Measurements from ENCODE around the gene H1-8.

Gene H1-8

DNA sequence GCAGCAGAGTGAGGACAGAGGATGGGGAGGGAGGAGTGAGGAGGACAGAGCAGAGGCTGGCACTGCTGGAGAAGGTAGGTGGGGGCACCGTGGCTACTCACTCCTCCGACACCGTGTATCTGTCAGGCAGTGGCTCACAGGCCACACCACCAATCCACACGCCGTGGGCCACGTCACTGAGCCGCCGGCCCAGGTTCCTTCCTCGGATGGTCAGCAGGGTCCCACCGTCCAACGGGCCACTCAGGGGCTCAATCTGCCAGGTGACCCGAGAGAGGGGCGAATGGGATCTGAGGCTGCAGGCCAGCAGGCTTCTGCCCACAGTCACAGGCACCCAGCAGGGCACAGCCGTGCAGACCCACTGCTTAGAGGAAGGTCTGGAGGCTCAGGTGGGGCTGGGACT, 30.5 kb downstream of the H1-8 start:
- DNase-seq, result no peak

DNA sequence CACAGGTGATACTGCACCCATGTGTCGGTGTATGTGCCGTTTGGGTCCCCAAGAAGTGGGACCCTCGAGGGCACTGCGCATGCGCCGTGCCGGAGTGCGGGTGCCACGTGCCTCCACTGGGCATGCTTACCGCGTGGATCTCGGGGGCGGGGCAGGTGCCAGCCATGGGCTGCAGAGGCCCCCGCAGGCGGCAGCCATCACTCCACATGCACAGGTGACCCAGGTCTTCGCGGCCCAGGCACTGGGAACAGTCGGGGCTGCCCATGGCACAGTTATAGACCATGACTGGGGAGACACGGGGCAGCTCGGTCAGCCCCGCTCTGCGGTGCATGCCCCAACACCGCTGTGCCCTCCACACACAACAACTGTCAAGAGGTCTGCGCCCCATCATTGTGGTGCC, 31.2 kb downstream of the H1-8 start:
- no peak for DNase-seq

DNA sequence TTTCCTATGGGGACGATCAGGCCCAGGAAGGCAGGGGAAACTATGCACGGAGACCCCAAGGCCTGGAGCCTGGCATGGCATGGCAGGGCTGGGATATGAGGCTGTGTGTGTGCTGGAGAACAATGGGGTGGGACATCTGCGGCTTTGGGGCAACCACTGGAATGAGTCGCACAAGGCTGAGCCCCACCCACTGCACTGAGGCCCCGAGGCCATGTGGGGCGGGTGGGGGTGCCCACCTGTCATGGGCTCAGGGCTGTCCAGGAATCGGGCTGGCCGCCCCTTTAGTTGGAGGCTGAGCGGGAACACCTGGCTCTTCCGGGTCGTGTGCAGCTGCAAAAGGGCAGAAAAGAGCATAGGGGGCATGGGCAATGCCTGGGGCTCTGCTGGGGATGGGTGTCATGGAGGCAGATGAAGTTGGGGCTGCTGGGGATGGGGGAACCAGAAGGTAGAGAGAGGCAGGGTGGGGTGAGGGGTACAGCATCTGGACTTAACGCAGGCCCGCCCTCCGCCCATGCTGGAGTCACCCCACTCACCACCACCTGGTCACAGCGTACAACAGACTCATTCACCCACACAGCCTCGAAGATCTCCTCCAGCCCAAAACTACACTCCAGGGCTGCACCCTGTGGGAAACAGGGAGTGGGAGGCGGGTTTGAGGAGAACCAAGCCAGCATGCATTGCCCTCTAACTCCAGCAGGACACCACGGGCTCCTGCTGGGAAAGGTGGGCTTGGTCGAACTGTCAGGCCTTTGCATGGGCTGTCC, 32.4 kb downstream of the H1-8 start:
- DNase-seq, result no peak

DNA sequence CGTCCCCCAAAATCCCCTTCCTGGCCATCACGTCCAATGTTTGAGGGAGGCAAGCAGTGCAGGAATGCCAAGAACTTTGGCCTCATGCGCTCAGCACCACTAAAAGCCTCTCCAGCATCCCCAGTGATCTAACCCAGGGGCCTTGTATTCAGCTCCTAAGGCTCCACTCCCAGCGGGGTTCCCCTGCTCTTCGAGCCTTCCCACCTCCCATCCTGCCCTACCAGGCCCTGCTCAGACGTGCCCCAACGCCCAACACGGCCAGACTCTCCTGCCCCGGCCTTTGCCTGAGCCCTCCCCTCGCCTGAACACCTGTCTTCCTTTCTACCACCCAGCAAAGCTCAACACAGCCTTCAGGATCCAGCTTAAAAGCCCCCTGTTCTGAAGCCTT, 33.0 kb downstream of the H1-8 start:
- no peak for DNase-seq

- DNase-seq, result no peak
Measured at GRCh38 chr3:129576514-129577352, 33.8 kb downstream of the H1-8 start.

DNA sequence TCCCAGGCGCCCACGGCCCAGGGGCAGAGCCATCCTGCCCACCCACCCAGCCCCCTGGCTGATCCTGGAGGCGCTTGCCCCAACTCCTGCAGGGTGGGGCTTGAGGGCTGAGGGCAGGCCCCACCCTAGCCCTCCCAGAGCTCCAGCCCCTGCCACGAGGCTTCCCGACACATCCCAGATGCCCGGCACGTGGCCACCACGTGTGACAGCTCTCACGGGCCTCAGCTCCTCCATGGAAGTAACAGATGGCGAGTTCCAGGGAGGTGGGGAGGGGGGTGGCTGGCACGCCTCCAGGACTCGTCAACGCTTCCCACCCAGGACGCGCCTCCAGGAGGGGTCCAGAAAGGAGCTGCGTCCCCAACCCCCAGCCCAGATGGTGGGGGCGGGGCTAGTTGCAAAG, 34.4 kb downstream of the H1-8 start:
- peak in 3 of 14 donors; percentile 15 to 38 (median 29) for DNase-seq

- DNase-seq, result peak in 5 of 14 donors; percentile 10 to 35 (median 29)
Measured at GRCh38 chr3:129577925-129578786, 35.2 kb downstream of the H1-8 start.

DNA sequence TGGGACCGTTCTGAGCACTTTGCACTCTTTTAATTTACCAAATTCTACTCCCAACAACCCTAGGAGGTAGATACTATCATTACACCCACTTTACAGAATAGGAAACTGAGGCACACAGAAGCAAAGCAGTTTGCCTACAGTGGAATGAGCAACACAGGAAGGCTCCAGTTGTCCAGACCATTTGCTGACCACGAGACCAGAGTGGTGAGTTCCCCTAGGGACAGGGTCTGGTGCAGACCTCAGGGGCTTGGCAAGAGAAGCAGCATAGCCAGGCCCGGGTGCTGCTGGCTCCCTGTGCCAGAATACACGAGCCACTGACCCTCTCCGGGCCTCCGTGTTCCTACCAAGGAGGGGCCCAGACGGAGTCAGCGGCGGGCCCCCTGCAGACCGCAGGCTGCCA, 37.0 kb downstream of the H1-8 start:
- DNase-seq, result no peak

GRCh38 chr3:129581623-129582022, 38.6 kb downstream of the H1-8 start:
- no peak for DNase-seq

GRCh38 chr3:129582799-129583198, 39.8 kb downstream of the H1-8 start:
- DNase-seq, result no peak

DNA sequence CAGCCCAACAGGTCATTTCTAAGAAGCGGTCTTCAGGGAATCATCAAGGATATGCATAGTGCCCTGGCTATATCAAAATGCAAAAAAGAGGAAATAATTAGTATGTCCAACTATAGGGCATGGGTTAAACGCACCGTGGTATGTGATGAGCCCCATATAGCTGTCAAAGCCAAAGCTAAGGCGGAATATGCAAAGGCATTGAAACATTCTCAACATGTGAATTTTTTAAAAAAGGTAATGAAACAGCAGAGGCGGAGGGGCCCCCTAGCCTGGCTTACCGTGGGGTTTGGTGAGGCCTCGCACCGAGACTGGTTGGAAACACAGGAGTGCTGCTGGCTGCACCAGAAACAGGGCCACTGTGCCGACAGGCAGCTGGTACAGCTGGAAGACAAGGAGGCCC, 40.3 kb downstream of the H1-8 start:
- no peak for DNase-seq

- DNase-seq, result no peak
Measured at GRCh38 chr3:129584631-129585030, 41.7 kb downstream of the H1-8 start.

DNA sequence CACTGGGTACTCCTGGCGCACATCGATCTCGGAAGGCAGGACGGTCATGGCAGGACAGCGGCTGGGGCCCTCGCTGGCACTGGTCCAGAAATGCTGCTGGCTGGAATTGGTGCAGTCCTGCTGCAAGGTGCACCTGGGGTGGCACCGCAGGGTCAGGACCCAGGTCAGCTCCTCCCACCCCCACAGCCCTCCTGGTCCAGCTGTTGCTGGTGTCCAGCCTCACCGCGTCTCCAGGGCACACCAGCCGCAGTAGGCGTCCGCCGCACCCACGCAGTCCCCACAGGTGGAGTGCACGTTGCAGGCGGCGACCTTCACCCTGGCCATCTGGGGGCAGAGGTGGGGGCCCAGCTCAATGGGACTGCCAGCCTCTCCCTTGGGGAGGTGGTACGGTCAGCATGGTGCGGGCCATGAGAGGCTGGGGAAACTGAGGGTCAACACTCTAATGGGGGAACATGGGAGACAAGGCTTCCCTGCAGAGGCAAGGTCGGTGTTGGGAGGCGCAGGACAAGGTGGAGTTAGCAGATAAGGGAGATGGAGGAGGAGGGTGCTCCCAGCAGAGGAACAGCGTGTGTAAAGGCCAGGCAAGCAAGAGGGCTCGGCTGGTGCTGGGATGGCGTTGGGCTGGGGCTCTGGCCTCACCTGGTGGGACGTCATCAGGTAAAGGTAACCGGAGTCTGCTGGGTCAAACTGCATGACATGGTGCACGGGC, 43.1 kb downstream of the H1-8 start:
- no peak for DNase-seq

DNA sequence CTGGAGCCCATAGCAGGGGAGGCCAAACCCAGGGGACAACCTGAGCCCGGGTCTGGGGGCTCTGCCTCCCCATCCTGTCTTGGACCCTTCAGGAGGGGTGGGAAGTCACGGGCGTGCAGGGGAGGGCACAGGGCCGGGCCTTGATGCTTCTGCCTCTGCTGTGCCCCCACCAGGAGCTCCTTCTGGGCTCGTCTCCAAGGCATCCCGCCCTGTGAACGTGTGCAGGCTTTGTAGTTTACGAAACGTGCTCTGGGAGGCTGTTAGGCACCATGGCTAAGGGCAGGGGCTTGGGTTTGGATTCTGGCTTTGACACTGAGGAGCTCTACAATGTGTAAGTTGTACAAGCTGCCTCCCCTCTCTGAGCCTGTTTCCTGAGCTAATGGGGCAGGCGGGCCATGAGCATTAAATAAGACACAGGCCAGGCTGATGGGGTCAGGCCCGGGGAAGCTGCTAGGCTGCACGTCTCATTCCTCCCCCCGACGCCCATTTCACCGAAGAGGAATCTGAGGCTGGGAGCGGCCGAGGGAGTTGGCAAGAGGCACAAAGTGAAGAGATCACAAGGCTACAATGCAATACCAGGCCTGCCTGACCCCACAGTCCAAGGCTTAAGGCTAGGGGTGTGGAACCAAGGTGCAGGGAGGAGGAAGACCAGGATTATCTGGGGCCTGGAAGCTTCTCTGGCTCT, 43.9 kb downstream of the H1-8 start:
- DNase-seq, result no peak

- DNase-seq, result no peak
Measured at GRCh38 chr3:129587566-129588210, 44.7 kb downstream of the H1-8 start.

- DNase-seq, result no peak
Measured at GRCh38 chr3:129590215-129590614, 47.2 kb downstream of the H1-8 start.

DNA sequence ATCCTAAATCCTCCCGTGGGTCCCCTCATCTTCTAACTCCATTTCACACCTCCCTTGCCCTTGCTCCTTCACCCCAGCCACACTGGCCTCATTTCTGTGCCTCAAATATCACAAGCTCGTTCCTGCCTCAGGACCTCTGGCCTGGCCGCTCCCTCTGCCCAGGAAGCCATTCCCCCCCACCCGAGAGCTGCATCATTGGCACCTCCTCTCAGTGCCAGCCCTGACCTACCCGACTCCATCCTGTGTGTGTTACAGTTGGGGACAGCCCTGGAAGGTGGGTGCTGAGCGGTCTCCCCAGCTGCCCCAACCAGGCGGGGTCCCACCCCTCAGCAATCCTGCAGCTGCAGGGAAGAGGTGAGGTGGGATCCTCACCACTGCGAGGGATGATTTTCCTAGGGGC, 49.0 kb downstream of the H1-8 start:
- no peak for DNase-seq

DNA sequence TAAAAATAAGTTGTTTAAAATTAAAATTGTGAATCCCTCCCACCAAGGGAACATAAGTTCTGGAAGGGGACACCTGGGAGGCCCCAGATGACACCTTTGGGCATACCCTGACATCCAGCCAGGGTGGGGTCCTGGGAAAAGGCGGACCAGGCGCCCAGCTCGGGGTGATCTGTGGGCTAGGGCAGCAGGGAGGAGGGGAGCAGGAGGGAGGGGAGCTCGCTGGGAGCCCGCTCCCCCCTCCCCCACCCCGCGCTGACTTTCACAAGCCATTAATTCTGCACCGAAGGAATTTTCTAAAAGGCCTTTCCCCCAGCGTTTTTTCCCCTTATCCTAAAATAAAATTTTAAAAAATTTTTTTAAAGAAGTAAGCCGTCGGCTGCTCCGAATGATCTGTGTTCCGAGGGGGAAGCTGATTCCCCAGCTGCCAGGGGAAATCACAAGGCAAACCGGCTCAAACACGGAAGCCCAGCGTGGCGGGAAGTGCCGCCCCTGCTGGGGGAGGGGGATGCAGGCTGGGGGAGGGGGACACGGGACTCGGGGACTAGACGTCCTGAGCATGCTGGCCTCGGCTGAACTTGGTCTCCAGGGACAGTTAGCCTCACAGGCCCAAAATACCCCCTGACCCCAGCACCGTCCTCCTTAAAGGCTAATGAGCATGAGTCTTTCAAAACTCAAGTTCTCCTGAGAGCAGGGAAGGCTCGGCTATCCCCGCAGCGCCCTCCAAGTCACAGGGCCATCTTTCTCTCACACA, 49.6 kb downstream of the H1-8 start:
- peak in 10 of 14 donors; percentile 17 to 82 (median 59) for DNase-seq

DNA sequence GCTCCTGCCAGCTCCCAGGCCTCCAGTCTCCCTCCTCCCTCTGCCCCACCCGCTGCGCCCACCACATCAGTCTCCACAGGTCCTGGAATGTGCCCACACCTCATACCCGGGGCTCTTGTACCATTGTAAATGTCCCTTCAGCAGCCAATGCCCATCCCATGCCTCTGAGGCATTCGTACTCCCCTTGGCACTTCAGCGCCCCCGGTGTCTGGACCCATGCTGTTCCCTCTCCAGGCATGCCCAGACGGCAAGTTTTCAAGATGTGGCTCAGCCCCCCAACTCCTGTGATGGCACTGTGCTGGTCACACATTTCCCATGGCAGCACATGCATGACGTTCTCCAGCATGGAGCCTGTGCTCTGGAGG, 50.2 kb downstream of the H1-8 start:
- DNase-seq, result peak in 2 of 14 donors; percentile 40 to 51

DNA sequence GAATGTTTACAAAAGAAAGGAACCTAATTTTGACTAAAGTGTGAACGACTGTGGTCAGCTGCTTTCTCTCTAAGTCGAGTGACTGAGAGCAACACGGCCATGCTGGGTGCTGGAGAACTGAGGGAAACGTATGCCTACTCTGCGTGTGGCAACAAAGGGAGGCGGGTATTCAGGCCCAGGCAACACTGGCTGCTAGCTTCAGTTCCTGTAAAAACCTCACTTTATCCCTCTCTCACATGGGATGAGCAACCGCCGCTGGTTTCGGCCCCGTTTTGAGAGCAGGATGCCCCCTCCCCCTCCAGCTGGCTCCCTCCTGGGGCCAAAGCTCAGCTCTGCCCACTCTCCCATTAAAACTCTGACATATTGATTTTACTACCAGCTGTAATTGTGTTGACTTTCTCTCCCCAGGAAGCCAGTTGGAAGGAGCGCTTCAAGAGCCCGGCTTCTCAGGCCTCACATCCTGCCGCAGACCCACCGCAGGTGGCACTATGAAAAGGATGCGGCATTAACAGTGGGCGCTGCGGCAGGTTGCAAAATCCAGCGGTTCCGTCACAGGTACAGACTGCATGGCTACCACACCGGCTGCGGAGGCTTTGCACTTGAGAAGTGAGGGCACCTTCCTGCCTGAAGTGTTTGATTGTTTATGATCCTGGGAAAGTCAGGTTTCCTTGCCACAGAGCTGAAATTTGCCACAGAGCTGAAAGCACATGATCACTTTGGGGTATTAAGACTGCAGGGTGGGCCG, 50.8 kb downstream of the H1-8 start:
- DNase-seq, result peak in 5 of 14 donors; percentile 26 to 58 (median 50)
